WTC11 (cell line): Measurements from ENCODE around the gene GRIN3B. TPM values are rescaled to one million over a fixed set of nuclear protein-coding genes. Genes with fewer than 3 reads are reported as not detected.

ENCODE experiments used
- ATAC-seq: fragments of 200-7000 bp; cut with Tn5 transposase; 2 replicates; pipeline ENCODE4 v1.10.0; 2021; ENCODE audit warnings: mild to moderate bottlenecking, moderate library complexity
- CTCF ChIA-PET: fragments of 300-600 bp; sonication (Branson Sonifier 250); formaldehyde crosslinking; loops from one replicate; lab custom pipeline; 2021; ENCODE audit warnings: antibody characterized with exemption; lab: Charles Lee
- POLR2A ChIA-PET: fragments of 350-600 bp; sonication (Branson Sonifier 250); formaldehyde crosslinking; loops from one replicate; lab custom pipeline; 2021; ENCODE audit warnings: antibody characterized with exemption; lab: Charles Lee
- DNase-seq: peaks from one replicate; pipeline ENCODE4 v3.0.0; 2021; ENCODE audit warnings: low spot score
- H3K27ac Mint-ChIP-seq: 2 replicates; pipeline ENCODE4 v1.8.0; 2021; ENCODE audit warnings: mixed read lengths
- H3K27me3 Mint-ChIP-seq: 2 replicates; pipeline ENCODE4 v1.8.0; 2021; ENCODE audit warnings: low read depth, mild to moderate bottlenecking, moderate library complexity, mixed read lengths
- H3K36me3 Mint-ChIP-seq: 2 replicates; pipeline ENCODE4 v1.8.0; 2021; ENCODE audit warnings: mixed read lengths
- H3K4me1 Mint-ChIP-seq: 2 replicates; pipeline ENCODE4 v1.8.0; 2022; ENCODE audit warnings: mixed read lengths
- H3K4me3 Mint-ChIP-seq: 2 replicates; pipeline ENCODE4 v1.8.0; 2021; ENCODE audit warnings: mild to moderate bottlenecking, moderate library complexity, mixed read lengths
- H3K9me3 Mint-ChIP-seq: 2 replicates; pipeline ENCODE4 v1.8.0; 2021; ENCODE audit warnings: mixed read lengths
- ELF4 ChIP-seq: sonication (generic); formaldehyde crosslinking; IDR thresholded peaks from 2 replicates; pipeline ENCODE4 v1.8.1; 2022; ENCODE audit warnings: low read depth, mild to moderate bottlenecking, moderate library complexity, missing genetic modification reagents
- ERG ChIP-seq: fragments of 250-450 bp; sonication (Bioruptor Pico); IDR thresholded peaks from 2 replicates; pipeline ENCODE4 v1.8.0; 2021; ENCODE audit warnings: mild to moderate bottlenecking
- GTF2I ChIP-seq: fragments of 250-450 bp; sonication (Bioruptor Pico); conservative IDR thresholded peaks from 2 replicates; pipeline ENCODE4 v1.4.0; 2021; ENCODE audit warnings: mild to moderate bottlenecking
- PRDM15 ChIP-seq: sonication (generic); formaldehyde crosslinking; IDR thresholded peaks from 2 replicates; pipeline ENCODE4 v1.8.0; 2022; ENCODE audit warnings: missing genetic modification reagents
- ZNF232 ChIP-seq: sonication (generic); formaldehyde crosslinking; IDR thresholded peaks from 2 replicates; pipeline ENCODE4 v1.8.0; 2022; ENCODE audit warnings: mild to moderate bottlenecking, missing genetic modification reagents
- ZNF281 ChIP-seq: sonication (generic); formaldehyde crosslinking; IDR thresholded peaks from 2 replicates; pipeline ENCODE4 v1.8.0; 2023; ENCODE audit warnings: mild to moderate bottlenecking, missing genetic modification reagents
- total RNA-seq: library from RNA; stranded (reverse); gene quantifications from 3 replicates; pipeline ENCODE4 v1.2.3, GENCODE V29; 2021
- TF ChIP-seq, protein P1 (sequence below): sonication (generic); formaldehyde crosslinking; IDR thresholded peaks from 2 replicates; pipeline ENCODE4 v1.8.1; 2022; ENCODE audit warnings: low read depth, missing genetic modification reagents, borderline replicate concordance

GRIN3B gene
- total RNA-seq, 1 experiment from 2014 or later = 1.9 TPM

DNA sequence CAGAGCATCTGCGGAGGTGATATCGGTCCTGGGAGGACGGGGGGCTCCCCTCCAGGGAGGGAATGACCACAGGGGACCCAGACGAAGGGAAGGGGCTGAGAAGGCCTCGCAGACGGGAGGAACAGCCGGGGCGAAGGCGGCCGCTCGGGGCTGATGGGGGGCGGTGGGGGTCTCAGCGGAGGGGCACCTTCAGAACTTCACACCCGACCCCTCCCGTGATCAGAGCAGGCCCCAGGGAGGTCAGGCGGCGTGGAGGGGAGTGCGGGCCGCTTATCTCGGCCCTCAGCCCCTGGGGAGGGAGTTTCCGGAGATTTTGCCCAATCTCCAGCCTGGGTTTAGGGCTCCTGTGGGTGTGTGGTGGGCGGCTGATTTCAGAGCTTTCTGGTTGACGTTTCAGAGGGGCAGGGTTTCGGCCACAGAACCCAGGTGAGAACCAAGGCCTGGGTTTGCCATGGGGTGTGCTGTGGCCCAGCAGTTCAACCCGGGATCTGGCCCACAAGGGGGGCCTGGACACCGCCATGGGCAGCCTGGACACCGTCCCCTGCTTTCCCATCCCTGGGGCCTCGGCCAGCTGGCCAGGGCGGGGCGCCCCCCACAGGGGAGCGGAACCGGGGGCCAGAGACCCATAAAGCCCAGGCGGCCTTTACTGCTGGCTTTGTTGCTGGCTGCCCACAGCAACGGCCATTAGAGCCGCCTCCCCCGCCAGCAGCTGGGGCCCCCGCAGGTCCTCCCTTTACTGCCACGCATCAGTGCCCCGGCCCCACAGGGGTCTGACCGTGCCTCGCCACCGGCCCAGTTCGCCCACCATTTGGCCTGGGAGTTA is 45.3 kb upstream of the GRIN3B start:
- DNase-seq = no peak
- POLR2A ChIA-PET = no interaction called here
- peaks cover 31% of the 10 kb centered on the region for H3K4me1 Mint-ChIP-seq
- peaks cover 2% of the 10 kb centered on the region; the same call in 1 of the 2 replicates for H3K36me3 Mint-ChIP-seq
- H3K27ac Mint-ChIP-seq = peak overlapping the region; percentile 60; the same call in 1 of the 2 replicates
- no peaks in the 10 kb centered on the region for H3K27me3 Mint-ChIP-seq
- H3K9me3 Mint-ChIP-seq = no peaks in the 10 kb centered on the region
- CTCF ChIA-PET = interaction anchor here (1.6 kb wide), 1 partner anchor 16 kb away, joined by 4 read pairs; no protein-coding TSS in a partner anchor
- H3K4me3 Mint-ChIP-seq = no peak overlapping the region
- TF ChIP-seq GTF2I (CRISPR knock-in tag) (peak; percentile 90), ERG (CRISPR knock-in tag) (no peak)
- TF ChIP-seq, protein P1, sequence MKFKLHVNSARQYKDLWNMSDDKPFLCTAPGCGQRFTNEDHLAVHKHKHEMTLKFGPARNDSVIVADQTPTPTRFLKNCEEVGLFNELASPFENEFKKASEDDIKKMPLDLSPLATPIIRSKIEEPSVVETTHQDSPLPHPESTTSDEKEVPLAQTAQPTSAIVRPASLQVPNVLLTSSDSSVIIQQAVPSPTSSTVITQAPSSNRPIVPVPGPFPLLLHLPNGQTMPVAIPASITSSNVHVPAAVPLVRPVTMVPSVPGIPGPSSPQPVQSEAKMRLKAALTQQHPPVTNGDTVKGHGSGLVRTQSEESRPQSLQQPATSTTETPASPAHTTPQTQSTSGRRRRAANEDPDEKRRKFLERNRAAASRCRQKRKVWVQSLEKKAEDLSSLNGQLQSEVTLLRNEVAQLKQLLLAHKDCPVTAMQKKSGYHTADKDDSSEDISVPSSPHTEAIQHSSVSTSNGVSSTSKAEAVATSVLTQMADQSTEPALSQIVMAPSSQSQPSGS (CRISPR knock-in tag) = no peak
- TF ChIP-seq, all 79 proteins: peak for 1
- ATAC-seq = no peak

DNA sequence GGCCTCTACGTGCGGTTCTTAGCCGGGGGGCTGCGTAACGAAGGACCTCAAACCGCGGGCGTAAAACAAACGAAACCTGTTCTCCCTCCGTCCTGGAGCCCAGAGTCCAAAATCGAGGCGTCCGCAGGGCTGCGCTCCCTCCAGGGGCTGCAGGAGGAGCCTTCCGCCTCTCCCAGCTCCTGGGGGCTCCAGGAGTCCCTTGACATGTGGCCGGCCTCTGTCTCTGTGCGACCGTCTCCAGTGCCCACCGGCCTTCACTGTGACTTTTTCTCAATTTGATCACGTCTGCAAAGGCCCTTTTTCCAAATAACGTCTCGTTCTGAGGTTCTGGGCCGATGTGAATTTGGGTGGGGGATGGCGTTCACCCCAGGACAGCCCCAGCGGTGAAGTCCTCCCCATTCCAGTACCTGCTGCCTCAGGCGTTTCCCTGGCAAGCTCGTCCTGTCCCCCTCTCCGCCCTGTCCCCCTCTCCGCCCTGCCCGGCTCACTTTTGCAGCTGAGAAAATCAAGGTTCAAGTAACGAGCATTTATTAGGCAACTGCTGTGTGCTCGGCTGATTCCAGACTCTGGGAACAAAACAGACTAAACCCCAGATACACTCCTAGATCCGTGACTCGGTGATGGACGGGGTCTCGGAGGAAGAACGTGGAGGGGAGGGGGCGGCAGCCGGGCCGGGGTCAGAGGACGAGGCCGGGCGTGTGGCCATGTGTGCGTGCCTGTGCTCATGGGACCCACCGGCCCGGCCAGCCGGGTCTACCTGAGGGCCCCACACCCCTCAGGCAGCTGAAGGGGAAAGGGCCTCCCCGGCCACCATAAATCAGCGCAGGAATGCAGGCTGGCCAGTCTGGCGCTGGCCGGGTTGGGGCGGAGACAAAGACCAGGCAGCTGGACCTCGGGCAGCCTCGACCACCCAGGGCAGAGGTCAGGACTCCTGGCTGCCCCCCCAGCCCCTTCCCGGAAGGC is 44.1 kb upstream of the GRIN3B start:
- TF ChIP-seq ZNF281 (CRISPR knock-in tag) (no peak), PRDM15 (peak; percentile 42; the same call in 1 of the 2 replicates), ELF4 (CRISPR knock-in tag) (no peak), ZNF232 (CRISPR knock-in tag) (no peak)
- no peaks in the 10 kb centered on the region for H3K9me3 Mint-ChIP-seq
- DNase-seq = peak; percentile 25
- ATAC-seq = no peak
- H3K4me1 Mint-ChIP-seq = peaks cover 35% of the 10 kb centered on the region
- ChIA-PET CTCF (interaction anchor here (0.6 to 2.0 kb wide), 8 partner anchors 9 to 313 kb away, joined by 3 to 11 read pairs (median 3); no protein-coding TSS in a partner anchor), POLR2A (no interaction called here)
- H3K27ac Mint-ChIP-seq = peak overlapping the region; percentile 27
- H3K27me3 Mint-ChIP-seq = no peaks in the 10 kb centered on the region
- no peak overlapping the region for H3K4me3 Mint-ChIP-seq
- peaks cover 2% of the 10 kb centered on the region; the same call in 1 of the 2 replicates for H3K36me3 Mint-ChIP-seq
